ENCODE data around the gene RDH16.

Gene RDH16

GRCh38 chr12:56957229-56958052 lies at the start of gene RDH16:
RDH16 (minus strand) TSS chr12:56957608; CDS start chr12:56957462, 146 bp downstream.
- DNase-seq: no peak

GRCh38 chr12:57006809-57007475 lies 49.5 kb upstream of the RDH16 start:
- no peak for DNase-seq

GRCh38 chr12:57005980-57006808 lies 48.8 kb upstream of the RDH16 start, which contains the start of gene ZBTB39:
ZBTB39 (minus strand) TSS chr12:57006546; CDS start chr12:57004917, 1,629 bp downstream.
- DNase-seq: peak; percentile 59

- no peak for DNase-seq
These were observed 47.2 kb upstream of the RDH16 start for GRCh38 chr12:57004651-57005050.

GRCh38 chr12:57003395-57003794 lies 46.0 kb upstream of the RDH16 start:
- DNase-seq: no peak

GRCh38 chr12:57001448-57001906 lies 44.1 kb upstream of the RDH16 start:
- DNase-seq: peak; percentile 30

GRCh38 chr12:57000393-57000792 lies 43.0 kb upstream of the RDH16 start:
- DNase-seq: no peak

GRCh38 chr12:56999456-56999855 lies 42.0 kb upstream of the RDH16 start:
- DNase-seq: no peak

GRCh38 chr12:56998981-56999380 lies 41.6 kb upstream of the RDH16 start:
- DNase-seq: no peak

GRCh38 chr12:56998316-56998715 lies 40.9 kb upstream of the RDH16 start:
- no peak for DNase-seq

GRCh38 chr12:56996793-56997545 lies 39.6 kb upstream of the RDH16 start:
- no peak for DNase-seq

- DNase-seq: no peak
These were observed 38.6 kb upstream of the RDH16 start for GRCh38 chr12:56995930-56996496.

- DNase-seq: no peak
These were observed 38.0 kb upstream of the RDH16 start for GRCh38 chr12:56995201-56995929.

GRCh38 chr12:56994231-56994746 lies 36.9 kb upstream of the RDH16 start:
- DNase-seq: no peak

- no peak for DNase-seq
These were observed 35.9 kb upstream of the RDH16 start for GRCh38 chr12:56993346-56993745.

GRCh38 chr12:56991319-56992246 lies 34.2 kb upstream of the RDH16 start:
- no peak for DNase-seq

GRCh38 chr12:56990648-56991318 lies 33.4 kb upstream of the RDH16 start:
- DNase-seq: no peak

- DNase-seq: no peak
These were observed 32.6 kb upstream of the RDH16 start for GRCh38 chr12:56989861-56990610.

Measured in NCI-H510A (cell line).